Measurements from ENCODE around the gene NAT9.

DNA sequence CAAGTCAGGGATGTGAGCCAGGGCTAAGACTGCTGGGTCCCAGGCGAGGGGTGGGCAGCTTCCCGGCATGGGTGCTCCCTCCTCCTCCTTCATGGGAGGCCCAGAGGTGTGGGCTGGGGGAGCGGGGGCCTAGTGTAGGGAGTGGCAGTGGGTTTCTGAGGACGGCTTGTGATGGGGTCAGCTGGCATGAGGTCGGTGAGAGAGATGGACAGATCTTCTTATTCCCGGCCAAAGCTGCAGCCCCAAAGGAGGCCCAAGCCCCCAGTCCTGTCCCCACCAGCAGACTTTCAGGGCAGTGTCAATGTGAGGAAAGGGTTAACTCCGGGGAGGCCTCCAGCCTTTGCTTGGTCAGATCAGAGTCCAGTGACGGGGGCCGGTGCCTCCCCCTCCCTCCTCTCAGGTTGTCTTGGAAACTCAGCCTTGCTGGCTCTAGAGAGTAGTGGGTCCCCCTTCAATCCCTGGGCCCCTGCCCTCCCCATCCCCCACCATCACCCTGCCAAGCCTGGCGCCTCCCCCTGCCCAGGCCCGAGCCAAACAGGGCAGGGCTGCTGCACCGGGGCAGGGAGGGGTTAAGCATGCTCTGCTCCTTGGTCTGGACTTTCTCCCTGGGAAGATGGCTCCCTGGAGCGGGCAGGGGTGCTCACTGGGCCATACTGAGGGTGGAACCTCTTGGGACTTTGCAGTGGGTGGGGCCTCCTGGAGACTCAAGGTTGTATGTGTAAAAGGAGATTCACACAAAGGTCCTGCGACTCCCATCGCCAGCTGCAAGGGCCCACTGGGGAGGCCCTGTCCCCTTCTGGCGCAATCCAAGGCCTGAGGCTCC is 12.4 kb downstream of the NAT9 start:
- TF ChIP-seq GATA2 (IDR thresholded peaks at IDR 0.05; ENCODE audit: insufficient read depth, insufficient read length, low read depth, low read length) (no peak), POLR2A (IDR thresholded peaks at IDR 0.05; ENCODE audit: low read depth, low read length) (no peak)

All from endothelial cell of umbilical vein (primary cell).